ENCODE data around the gene TRIM38.
"Not testable (repeated sequence)": the region's sequence is repeated elsewhere in the genome, so short reads cannot be mapped to it uniquely, and the experiment has no call there.

The TRIM38 gene

DNA sequence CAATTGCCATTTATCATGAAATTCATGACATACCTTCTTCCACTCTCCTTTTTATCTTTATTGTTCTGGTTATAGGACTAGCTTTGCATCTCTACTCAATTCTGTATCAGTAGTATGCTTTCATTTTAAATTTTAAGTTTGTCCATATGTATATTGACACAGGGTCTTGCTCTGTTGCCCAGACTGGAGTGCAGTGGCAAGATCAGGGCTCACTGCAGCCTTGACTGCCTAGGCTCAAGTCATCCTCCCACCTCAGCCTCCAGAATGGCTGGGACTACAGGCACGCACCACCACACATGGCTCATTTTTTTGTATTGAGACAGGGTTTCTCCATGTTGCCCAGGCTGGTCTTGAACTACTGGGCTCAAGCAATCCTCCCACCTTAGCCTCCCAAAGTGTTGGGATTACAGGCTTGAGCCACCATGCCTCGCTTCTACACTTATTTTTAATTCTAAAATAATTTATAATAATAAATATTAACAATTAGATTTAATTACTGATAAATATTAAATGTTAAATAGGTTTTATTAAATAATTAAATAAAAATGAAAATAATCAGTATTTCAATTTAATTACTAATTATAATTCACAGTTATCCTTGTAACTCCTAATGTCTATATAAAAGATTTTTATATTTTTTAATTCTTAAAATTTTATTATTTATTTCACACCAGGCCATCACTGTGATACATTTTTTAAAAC, 27.7 kb downstream of the TRIM38 start:
- H3K4me3 ChIP-seq (ENCODE audit: low read depth in 1 of 2, low read length in 2 of 2) = no peak overlapping the region
- H3K27ac ChIP-seq (ENCODE audit: low read depth, low read length) = no peak overlapping the region
- H3K9ac ChIP-seq (ENCODE audit: low read depth in 1 of 2, low read length in 2 of 2) = no peak overlapping the region
- no peaks in the 10 kb centered on the region for H3K9me3 ChIP-seq (ENCODE audit: control insufficient read depth in 1 of 2, low read length in 2 of 2)
- peaks cover 0 to 6% of the 10 kb centered on the region in 2 donors for H3K4me1 ChIP-seq (ENCODE audit: control insufficient read depth in 1 of 2, insufficient read depth in 2 of 2, low read length in 2 of 2)
- H3K27me3 ChIP-seq (ENCODE audit: control insufficient read depth in 1 of 2, insufficient read depth in 2 of 2, low read length in 2 of 2) = no peaks in the 10 kb centered on the region
- H3K36me3 ChIP-seq (ENCODE audit: control insufficient read depth in 1 of 2, insufficient read depth in 2 of 2, low read length in 2 of 2) = peaks cover 0 to 8% of the 10 kb centered on the region in 2 donors

DNA sequence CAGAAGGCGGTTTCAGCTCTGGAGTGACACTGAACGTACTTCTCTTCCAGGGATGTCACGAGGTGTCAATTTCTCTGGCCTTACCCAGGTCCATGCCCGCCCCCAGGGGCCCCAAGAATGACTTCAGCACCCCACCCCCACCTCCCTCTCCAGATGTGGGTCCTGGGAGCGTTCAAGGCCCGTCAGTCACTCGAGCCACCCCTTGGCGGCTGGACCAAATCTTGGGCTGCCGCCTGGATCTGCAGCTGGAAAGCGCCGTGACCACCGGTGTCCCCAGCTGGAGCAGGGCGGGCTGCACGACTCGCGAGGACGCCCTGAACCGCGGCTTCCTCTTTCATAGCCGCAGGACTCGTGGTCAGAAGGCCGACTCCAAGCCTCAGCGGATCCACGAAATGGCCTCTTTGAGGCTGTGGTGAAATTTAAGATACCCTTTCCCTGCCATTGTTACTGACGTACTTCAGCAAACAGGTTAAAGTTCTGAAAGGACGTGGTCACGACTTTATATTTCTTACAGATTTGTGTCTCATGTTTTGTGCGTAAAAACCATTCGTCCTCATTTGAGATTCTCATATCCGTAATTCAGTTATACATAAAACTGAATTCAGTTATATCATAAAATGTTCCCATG, 29.3 kb downstream of the TRIM38 start:
- H3K36me3 ChIP-seq (ENCODE audit: control insufficient read depth in 1 of 2, insufficient read depth in 2 of 2, low read length in 2 of 2) = peaks cover 0 to 4% of the 10 kb centered on the region in 2 donors
- peak overlapping the region; percentile 86 to 91 for H3K4me3 ChIP-seq (ENCODE audit: low read depth in 1 of 2, low read length in 2 of 2)
- peaks cover 0 to 6% of the 10 kb centered on the region in 2 donors for H3K4me1 ChIP-seq (ENCODE audit: control insufficient read depth in 1 of 2, insufficient read depth in 2 of 2, low read length in 2 of 2)
- peak overlapping the region; percentile 91 to 93 for H3K9ac ChIP-seq (ENCODE audit: low read depth in 1 of 2, low read length in 2 of 2)
- no peaks in the 10 kb centered on the region for H3K9me3 ChIP-seq (ENCODE audit: control insufficient read depth in 1 of 2, low read length in 2 of 2)
- no peaks in the 10 kb centered on the region for H3K27me3 ChIP-seq (ENCODE audit: control insufficient read depth in 1 of 2, insufficient read depth in 2 of 2, low read length in 2 of 2)
- peak overlapping the region; percentile 93 for H3K27ac ChIP-seq (ENCODE audit: low read depth, low read length)

DNA sequence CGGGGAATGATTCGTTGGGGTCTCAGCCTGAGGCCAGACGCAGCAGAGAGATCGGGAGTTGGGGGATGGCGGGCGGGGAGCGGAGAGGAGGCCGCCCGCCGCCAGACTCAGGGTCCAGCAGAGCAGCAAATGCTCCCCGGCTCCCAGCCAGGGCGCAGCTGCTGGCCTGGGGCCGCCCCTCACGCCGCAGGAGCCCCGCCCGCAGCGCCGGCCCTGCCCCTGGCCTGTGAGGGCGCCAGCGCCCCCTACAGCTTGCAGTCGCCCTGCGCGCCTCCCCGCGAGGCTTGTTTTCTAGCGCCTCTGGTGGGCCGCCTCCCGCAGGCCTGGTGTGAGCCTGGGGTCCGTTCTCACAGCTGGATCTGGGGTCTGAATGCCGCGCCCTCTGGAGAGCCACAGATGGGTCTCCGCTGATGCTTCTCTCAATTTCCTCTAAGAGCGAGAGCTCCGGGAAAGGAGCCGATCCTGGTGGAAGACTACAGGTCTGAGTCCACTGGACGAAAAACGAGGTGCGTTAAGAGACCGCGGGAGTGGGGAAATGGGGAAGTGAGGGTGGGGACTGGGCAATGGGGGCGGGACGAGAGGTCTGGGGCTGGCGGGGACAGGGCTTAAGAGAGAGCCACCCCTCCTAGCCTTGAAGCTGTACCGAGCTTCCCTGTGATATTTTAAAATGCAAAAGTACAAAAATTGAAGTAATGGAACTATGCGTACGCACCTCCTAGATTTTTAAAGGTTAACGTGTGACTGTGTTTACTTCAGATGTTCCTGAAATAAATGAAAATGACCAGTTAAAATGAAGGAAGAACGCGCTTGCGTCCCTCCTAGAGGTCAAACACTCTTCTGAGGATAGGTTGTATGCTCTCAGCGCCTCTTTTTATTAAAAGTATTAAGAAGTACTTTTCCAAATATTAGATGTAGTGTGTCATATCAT, 30.1 kb downstream of the TRIM38 start:
- no peaks in the 10 kb centered on the region for H3K9me3 ChIP-seq (ENCODE audit: control insufficient read depth in 1 of 2, low read length in 2 of 2)
- H3K36me3 ChIP-seq (ENCODE audit: control insufficient read depth in 1 of 2, insufficient read depth in 2 of 2, low read length in 2 of 2) = peaks cover 0 to under 1% of the 10 kb centered on the region in 2 donors
- H3K27me3 ChIP-seq (ENCODE audit: control insufficient read depth in 1 of 2, insufficient read depth in 2 of 2, low read length in 2 of 2) = no peaks in the 10 kb centered on the region
- peak overlapping the region; percentile 86 to 91 for H3K4me3 ChIP-seq (ENCODE audit: low read depth in 1 of 2, low read length in 2 of 2)
- peaks cover 0 to 6% of the 10 kb centered on the region in 2 donors for H3K4me1 ChIP-seq (ENCODE audit: control insufficient read depth in 1 of 2, insufficient read depth in 2 of 2, low read length in 2 of 2)
- peak overlapping the region; percentile 91 to 93 for H3K9ac ChIP-seq (ENCODE audit: low read depth in 1 of 2, low read length in 2 of 2)
- H3K27ac ChIP-seq (ENCODE audit: low read depth, low read length) = peak overlapping the region; percentile 93

DNA sequence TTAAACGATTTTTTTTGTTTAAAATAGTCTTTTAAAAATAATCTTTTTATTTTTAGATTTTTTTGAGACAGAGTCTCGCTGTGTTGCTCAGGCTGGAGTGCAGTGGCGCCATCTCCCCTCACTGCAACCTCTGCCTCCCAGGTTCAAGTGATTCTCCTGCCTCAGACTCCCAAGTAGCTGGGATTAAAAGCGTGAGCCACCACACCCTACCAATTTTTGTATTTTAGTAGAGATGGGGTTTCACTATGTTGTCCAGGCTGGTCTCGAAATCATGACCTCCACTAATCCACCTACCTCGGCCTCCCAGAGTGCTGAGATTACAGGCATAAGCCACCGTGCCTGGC, 30.7 kb downstream of the TRIM38 start:
- Histone ChIP-seq H3K9ac (ENCODE audit: low read depth in 1 of 2, low read length in 2 of 2) (peak overlapping the region in 1 of 2 donors; percentile 91), H3K4me3 (ENCODE audit: low read depth in 1 of 2, low read length in 2 of 2) (peak overlapping the region; percentile 86 to 91)
- not testable (repeated sequence) for H3K9me3 ChIP-seq (ENCODE audit: control insufficient read depth in 1 of 2, low read length in 2 of 2); H3K27me3 ChIP-seq (ENCODE audit: control insufficient read depth in 1 of 2, insufficient read depth in 2 of 2, low read length in 2 of 2); H3K4me1 ChIP-seq (ENCODE audit: control insufficient read depth in 1 of 2, insufficient read depth in 2 of 2, low read length in 2 of 2); H3K27ac ChIP-seq (ENCODE audit: low read depth, low read length); H3K36me3 ChIP-seq (ENCODE audit: control insufficient read depth in 1 of 2, insufficient read depth in 2 of 2, low read length in 2 of 2)

DNA sequence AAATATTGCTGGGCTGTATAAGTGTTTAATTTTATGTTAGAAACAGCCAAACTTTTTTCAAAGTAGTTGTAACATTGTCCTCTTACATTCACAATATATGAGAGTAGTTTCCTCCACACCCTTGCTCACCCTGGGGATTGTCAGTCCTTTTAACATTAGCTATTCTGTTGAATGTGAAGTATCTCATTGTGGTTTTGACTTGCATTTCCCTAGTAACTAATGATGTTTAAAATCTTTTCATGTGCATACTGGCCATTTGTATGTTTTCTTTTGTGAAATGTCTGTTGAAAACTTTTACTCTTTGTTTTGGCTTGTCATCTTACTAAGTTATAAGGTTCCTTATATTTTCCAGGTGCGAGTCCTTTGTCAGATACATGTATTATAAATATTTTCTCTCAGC, 32.9 kb downstream of the TRIM38 start:
- no peak overlapping the region for H3K4me3 ChIP-seq (ENCODE audit: low read depth in 1 of 2, low read length in 2 of 2)
- H3K9ac ChIP-seq (ENCODE audit: low read depth in 1 of 2, low read length in 2 of 2) = no peak overlapping the region
- peaks cover 0 to 6% of the 10 kb centered on the region in 2 donors for H3K4me1 ChIP-seq (ENCODE audit: control insufficient read depth in 1 of 2, insufficient read depth in 2 of 2, low read length in 2 of 2)
- H3K27me3 ChIP-seq (ENCODE audit: control insufficient read depth in 1 of 2, insufficient read depth in 2 of 2, low read length in 2 of 2) = no peaks in the 10 kb centered on the region
- no peaks in the 10 kb centered on the region for H3K9me3 ChIP-seq (ENCODE audit: control insufficient read depth in 1 of 2, low read length in 2 of 2)
- H3K27ac ChIP-seq (ENCODE audit: low read depth, low read length) = no peak overlapping the region
- H3K36me3 ChIP-seq (ENCODE audit: control insufficient read depth in 1 of 2, insufficient read depth in 2 of 2, low read length in 2 of 2) = peaks cover 7 to 16% of the 10 kb centered on the region in 2 donors

DNA sequence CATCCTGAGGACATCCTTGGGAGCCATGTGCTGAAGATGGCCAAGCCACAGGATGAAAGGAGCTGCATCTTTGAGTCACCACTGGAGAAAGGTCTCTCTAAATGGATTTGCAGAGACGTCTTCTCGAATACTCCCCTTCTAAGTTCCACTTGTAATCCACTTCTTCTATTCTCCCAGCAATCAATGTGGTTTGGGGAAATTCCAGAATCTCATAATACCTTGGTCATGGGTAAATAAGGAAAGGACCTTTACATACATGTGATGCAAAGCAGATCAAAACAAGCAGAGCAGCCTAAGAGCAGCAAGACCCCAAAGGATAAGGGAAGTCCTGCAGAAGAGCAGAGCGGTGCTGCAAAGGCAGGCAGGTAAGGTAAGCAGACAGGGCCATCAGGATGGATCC, 35.3 kb downstream of the TRIM38 start:
- Histone ChIP-seq H3K9me3 (ENCODE audit: control insufficient read depth in 1 of 2, low read length in 2 of 2) (no peaks in the 10 kb centered on the region), H3K36me3 (ENCODE audit: control insufficient read depth in 1 of 2, insufficient read depth in 2 of 2, low read length in 2 of 2) (peaks cover 7 to 19% of the 10 kb centered on the region in 2 donors), H3K4me1 (ENCODE audit: control insufficient read depth in 1 of 2, insufficient read depth in 2 of 2, low read length in 2 of 2) (peaks cover 0 to 6% of the 10 kb centered on the region in 2 donors), H3K9ac (ENCODE audit: low read depth in 1 of 2, low read length in 2 of 2) (no peak overlapping the region), H3K27ac (ENCODE audit: low read depth, low read length) (no peak overlapping the region), H3K27me3 (ENCODE audit: control insufficient read depth in 1 of 2, insufficient read depth in 2 of 2, low read length in 2 of 2) (no peaks in the 10 kb centered on the region), H3K4me3 (ENCODE audit: low read depth in 1 of 2, low read length in 2 of 2) (no peak overlapping the region)

DNA sequence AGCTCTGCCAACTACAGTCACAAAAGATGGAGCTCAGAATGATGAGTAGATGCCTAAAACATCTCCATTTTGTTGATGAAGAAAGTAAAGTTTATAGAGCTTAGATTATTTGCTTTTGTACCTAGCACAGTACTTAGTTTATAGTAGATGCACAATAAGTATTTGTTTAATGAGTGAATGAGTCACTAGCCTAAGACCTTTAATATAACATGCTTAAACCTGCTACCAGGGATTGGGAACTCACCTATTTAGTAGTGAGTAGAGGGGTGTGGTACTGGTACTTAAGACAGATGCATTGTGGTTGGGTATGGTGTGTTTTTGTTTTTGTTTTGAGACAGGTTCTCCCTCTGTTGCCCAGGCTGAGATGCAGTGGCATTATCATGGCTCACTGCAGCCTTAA, 35.8 kb downstream of the TRIM38 start:
- Histone ChIP-seq H3K9ac (ENCODE audit: low read depth in 1 of 2, low read length in 2 of 2) (no peak overlapping the region), H3K4me1 (ENCODE audit: control insufficient read depth in 1 of 2, insufficient read depth in 2 of 2, low read length in 2 of 2) (peaks cover 0 to 6% of the 10 kb centered on the region in 2 donors), H3K27ac (ENCODE audit: low read depth, low read length) (no peak overlapping the region), H3K9me3 (ENCODE audit: control insufficient read depth in 1 of 2, low read length in 2 of 2) (no peaks in the 10 kb centered on the region), H3K4me3 (ENCODE audit: low read depth in 1 of 2, low read length in 2 of 2) (no peak overlapping the region), H3K27me3 (ENCODE audit: control insufficient read depth in 1 of 2, insufficient read depth in 2 of 2, low read length in 2 of 2) (no peaks in the 10 kb centered on the region), H3K36me3 (ENCODE audit: control insufficient read depth in 1 of 2, insufficient read depth in 2 of 2, low read length in 2 of 2) (peaks cover 7 to 19% of the 10 kb centered on the region in 2 donors)

DNA sequence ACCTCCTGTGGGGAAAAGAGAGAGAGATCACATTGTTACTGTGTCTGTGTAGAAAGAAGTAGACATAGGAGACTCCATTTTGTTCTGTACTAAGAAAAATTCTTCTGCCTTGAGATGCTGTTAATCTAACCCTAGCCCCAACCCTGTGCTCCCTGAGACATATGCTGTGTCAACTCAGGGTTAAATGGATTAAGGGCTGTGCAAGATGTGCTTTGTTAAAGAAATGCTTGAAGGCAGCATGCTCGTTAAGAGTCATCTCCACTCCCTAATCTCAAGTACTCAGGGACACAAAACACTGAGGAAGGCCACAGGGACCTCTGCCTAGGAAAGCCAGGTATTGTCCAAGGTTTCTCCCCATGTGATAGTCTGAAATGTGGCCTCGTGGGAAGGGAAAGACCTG, 36.6 kb downstream of the TRIM38 start:
- not testable (repeated sequence) for H3K27me3 ChIP-seq (ENCODE audit: control insufficient read depth in 1 of 2, insufficient read depth in 2 of 2, low read length in 2 of 2); H3K9ac ChIP-seq (ENCODE audit: low read depth in 1 of 2, low read length in 2 of 2); H3K4me3 ChIP-seq (ENCODE audit: low read depth in 1 of 2, low read length in 2 of 2); H3K9me3 ChIP-seq (ENCODE audit: control insufficient read depth in 1 of 2, low read length in 2 of 2); H3K4me1 ChIP-seq (ENCODE audit: control insufficient read depth in 1 of 2, insufficient read depth in 2 of 2, low read length in 2 of 2); H3K27ac ChIP-seq (ENCODE audit: low read depth, low read length)
- H3K36me3 ChIP-seq (ENCODE audit: control insufficient read depth in 1 of 2, insufficient read depth in 2 of 2, low read length in 2 of 2) = peaks cover 7 to 19% of the 10 kb centered on the region in 2 donors

DNA sequence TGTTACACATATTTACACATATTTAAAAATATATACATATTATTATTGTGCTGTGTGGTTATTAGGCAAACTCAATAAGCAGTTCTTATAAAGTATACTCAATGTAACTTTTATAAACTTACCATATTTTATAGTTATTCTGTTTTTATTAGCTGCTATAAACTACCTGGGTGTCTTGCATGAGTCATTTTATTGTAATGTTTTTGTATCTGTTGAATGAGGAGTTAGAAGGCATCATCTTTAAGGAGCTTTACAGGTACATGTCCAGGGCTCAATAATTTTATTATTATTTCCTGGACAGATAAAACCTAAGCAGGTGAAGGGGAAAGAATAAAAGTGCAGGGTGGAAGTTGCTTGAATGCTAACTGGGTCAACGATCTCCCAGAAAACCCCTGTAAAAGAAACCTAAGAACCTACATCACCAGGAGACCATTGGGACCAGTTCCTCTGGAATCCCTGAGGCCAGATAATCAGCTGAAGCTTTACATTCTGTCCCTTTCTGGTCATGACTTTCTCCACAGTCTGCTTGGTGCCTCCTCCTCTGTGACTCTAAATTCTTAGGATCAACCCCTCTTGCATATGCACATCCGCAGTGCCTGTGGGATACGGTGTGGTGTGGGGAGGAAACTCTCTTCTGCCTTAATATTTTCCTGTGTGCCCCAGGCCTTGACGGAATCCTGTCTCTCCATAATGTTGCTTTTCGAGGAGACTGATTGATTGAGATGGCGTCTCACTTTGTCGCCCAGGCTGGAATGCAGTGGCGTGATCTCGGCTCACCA, 38.0 kb downstream of the TRIM38 start:
- H3K36me3 ChIP-seq (ENCODE audit: control insufficient read depth in 1 of 2, insufficient read depth in 2 of 2, low read length in 2 of 2) = peaks cover 7 to 19% of the 10 kb centered on the region in 2 donors
- H3K27ac ChIP-seq (ENCODE audit: low read depth, low read length) = no peak overlapping the region
- H3K9me3 ChIP-seq (ENCODE audit: control insufficient read depth in 1 of 2, low read length in 2 of 2) = no peaks in the 10 kb centered on the region
- no peaks in the 10 kb centered on the region for H3K27me3 ChIP-seq (ENCODE audit: control insufficient read depth in 1 of 2, insufficient read depth in 2 of 2, low read length in 2 of 2)
- no peak overlapping the region for H3K4me3 ChIP-seq (ENCODE audit: low read depth in 1 of 2, low read length in 2 of 2)
- no peaks in the 10 kb centered on the region for H3K4me1 ChIP-seq (ENCODE audit: control insufficient read depth in 1 of 2, insufficient read depth in 2 of 2, low read length in 2 of 2)
- no peak overlapping the region for H3K9ac ChIP-seq (ENCODE audit: low read depth in 1 of 2, low read length in 2 of 2)
